Neural crest cell (in vitro differentiated cells): Measurements from ENCODE around the gene MGAT4D. TPM values are rescaled to one million over a fixed set of nuclear protein-coding genes. Genes with fewer than 3 reads are reported as not detected.

Experiments
- DNase-seq: peaks from one replicate; pipeline ENCODE4 v3.0.0; 2021; ENCODE audit warnings: low read depth, mixed read lengths, low spot score
- H3K27ac Mint-ChIP-seq: one replicate; pipeline ENCODE4 v1.8.0; 2021; ENCODE audit warnings: mild to moderate bottlenecking, mixed read lengths; ENCODE audit not compliant: unreplicated experiment
- H3K27me3 Mint-ChIP-seq: 2 replicates; pipeline ENCODE4 v1.8.0; 2021; ENCODE audit warnings: low read depth, mild to moderate bottlenecking, mixed read lengths
- H3K36me3 Mint-ChIP-seq: 2 replicates; pipeline ENCODE4 v1.8.0; 2021; ENCODE audit warnings: low read depth, mild to moderate bottlenecking, mixed read lengths
- H3K4me1 Mint-ChIP-seq: 2 replicates; pipeline ENCODE4 v1.8.0; 2021; ENCODE audit warnings: mixed read lengths
- H3K4me3 Mint-ChIP-seq: one replicate; pipeline ENCODE4 v1.8.0; 2021; ENCODE audit warnings: mild to moderate bottlenecking, mixed read lengths
- H3K9me3 Mint-ChIP-seq: 2 replicates; pipeline ENCODE4 v1.8.0; 2021; ENCODE audit warnings: mixed read lengths
- total RNA-seq: library from RNA; stranded (reverse); gene quantifications from 2 replicates; pipeline ENCODE4 v1.2.1, GENCODE V29; 2021
- TF ChIP-seq, protein P1 (sequence below): fragments of 200-600 bp; sonication (generic); conservative IDR thresholded peaks from 2 replicates; pipeline ENCODE4 v1.5.0; 2021; ENCODE audit warnings: antibody characterized with exemption, mild to moderate bottlenecking

MGAT4D gene
- total RNA-seq, 1 donor from 2014 or later: not detected

DNA sequence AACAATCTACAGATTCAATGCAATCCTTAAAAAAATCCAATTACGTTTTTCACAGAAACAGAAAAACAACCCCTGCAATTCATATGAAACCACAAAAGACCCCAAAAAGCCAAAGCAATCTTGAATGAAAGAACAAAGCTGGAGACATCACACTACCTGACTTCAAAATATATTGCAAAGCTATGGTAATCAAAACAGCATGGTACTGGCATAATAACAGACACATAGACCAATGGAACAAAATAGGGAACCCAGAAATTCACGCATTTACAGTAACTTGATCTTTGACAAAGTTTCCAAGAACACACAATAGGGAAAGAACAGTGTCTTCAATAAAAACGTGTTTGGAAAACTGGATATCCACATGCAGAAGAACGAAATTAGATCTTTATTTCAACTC, 14.6 kb downstream of the MGAT4D start:
- Mint-ChIP-seq H3K4me1 (no peaks in the 10 kb centered on the region), H3K9me3 (peaks cover 10% of the 10 kb centered on the region), H3K36me3 (peaks cover 8% of the 10 kb centered on the region), H3K27me3 (no peaks in the 10 kb centered on the region), H3K4me3 (no peak overlapping the region), H3K27ac (no peak overlapping the region)
- DNase-seq: no peak
- TF ChIP-seq, protein P1, sequence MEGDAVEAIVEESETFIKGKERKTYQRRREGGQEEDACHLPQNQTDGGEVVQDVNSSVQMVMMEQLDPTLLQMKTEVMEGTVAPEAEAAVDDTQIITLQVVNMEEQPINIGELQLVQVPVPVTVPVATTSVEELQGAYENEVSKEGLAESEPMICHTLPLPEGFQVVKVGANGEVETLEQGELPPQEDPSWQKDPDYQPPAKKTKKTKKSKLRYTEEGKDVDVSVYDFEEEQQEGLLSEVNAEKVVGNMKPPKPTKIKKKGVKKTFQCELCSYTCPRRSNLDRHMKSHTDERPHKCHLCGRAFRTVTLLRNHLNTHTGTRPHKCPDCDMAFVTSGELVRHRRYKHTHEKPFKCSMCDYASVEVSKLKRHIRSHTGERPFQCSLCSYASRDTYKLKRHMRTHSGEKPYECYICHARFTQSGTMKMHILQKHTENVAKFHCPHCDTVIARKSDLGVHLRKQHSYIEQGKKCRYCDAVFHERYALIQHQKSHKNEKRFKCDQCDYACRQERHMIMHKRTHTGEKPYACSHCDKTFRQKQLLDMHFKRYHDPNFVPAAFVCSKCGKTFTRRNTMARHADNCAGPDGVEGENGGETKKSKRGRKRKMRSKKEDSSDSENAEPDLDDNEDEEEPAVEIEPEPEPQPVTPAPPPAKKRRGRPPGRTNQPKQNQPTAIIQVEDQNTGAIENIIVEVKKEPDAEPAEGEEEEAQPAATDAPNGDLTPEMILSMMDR: no peak

GRCh38 chr4:140472156-140472555, 25.9 kb downstream of the MGAT4D start:
- no peak for DNase-seq
- H3K4me3 Mint-ChIP-seq: no peak overlapping the region

DNA sequence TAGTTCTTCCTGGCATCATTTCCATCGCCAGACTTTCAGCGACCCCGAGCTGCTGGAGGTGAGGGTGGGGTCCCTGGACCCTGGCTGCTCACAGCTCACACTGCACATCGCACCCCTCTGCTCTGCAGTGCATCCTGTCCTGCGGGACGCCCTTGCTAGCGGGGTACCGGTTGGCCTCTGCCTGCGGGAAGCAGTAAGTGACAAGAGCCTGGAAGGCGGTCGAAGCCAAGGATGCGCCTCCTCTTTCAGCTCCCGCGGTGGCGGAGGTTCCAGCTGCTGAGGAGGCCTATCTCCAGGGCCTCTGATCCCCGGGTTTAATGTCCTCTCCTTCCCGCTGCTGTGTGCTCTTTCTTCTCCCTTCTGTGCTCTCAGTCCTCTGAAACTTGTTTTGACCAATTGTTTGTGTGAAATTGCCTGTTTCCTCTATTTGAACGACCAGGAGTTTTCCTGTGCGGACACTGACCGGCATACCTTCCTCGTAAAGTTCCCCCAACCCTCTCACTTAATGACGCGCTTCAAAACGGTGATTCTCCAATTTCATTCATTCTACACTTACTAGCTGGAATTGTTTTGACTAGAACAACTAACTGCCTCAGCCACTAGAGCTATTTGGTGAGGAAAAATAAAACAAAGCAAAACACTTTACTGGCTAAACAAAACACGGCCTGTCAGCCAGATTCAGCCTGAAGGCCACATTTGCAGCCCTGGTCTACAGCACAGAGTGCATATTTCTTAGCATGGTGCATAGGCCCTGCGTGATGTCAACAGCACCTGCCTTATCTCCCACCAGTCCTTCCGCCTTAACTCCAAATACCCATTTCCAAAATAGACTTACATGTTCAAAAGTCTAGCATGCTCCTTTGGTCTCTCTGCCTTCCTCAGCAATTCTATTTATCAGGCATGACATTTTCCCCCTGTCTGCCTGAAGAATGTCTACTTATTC, 28.0 kb downstream of the MGAT4D start:
- H3K4me3 Mint-ChIP-seq: no peak overlapping the region
- no peak for DNase-seq

More at GRCh38 chr4:140472156-140472555, 25.9 kb downstream of the MGAT4D start:
- Mint-ChIP-seq H3K27ac (no peak overlapping the region), H3K36me3 (no peaks in the 10 kb centered on the region), H3K27me3 (peaks cover 4% of the 10 kb centered on the region), H3K9me3 (no peaks in the 10 kb centered on the region), H3K4me1 (no peaks in the 10 kb centered on the region)
- TF ChIP-seq, protein P1: no peak

GRCh38 chr4:140466146-140466545, 31.9 kb downstream of the MGAT4D start:
- Mint-ChIP-seq H3K36me3 (no peaks in the 10 kb centered on the region), H3K27ac (no peak overlapping the region), H3K4me3 (no peak overlapping the region), H3K4me1 (no peaks in the 10 kb centered on the region), H3K9me3 (no peaks in the 10 kb centered on the region), H3K27me3 (peaks cover 13% of the 10 kb centered on the region)
- no peak for DNase-seq
- TF ChIP-seq, protein P1: no peak

More for the DNA sequence above, 28.0 kb downstream of the MGAT4D start:
- H3K9me3 Mint-ChIP-seq: no peaks in the 10 kb centered on the region
- no peaks in the 10 kb centered on the region for H3K4me1 Mint-ChIP-seq
- no peak overlapping the region for H3K27ac Mint-ChIP-seq
- peaks cover 13% of the 10 kb centered on the region for H3K27me3 Mint-ChIP-seq
- TF ChIP-seq, protein P1: no peak
- H3K36me3 Mint-ChIP-seq: no peaks in the 10 kb centered on the region

DNA sequence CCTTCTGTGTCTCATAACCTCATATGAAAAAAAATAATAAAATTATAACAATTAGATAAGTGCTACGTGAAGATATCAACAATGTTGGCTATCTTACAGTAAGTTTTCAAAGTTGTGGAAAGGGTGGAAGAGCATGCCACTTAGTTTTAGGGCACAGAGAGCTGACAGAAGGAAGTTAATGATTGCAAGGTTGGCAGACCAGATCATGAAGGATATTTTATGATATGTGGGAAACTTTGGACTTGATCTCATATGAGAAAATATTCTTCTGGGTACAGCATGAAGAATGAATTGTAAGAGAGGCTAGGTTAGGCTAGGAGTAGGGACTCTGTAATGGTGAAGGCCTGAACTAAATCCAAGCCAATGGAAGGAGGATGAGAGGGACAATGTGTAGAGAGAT, 34.5 kb downstream of the MGAT4D start:
- TF ChIP-seq, protein P1: no peak
- Mint-ChIP-seq H3K9me3 (no peaks in the 10 kb centered on the region), H3K4me3 (no peak overlapping the region), H3K27me3 (peaks cover 13% of the 10 kb centered on the region), H3K36me3 (no peaks in the 10 kb centered on the region), H3K4me1 (no peaks in the 10 kb centered on the region), H3K27ac (no peak overlapping the region)
- no peak for DNase-seq
